ENCODE results near the gene UTF1.

UTF1 gene

GRCh38 chr10:133241501-133242205 is 11.6 kb downstream of the UTF1 start:
- DNase-seq, result peak in 2 of 3 donors; percentile 73 to 78
- ChIA-PET POLR2A (interaction anchor here (0.9 to 1.1 kb wide), 2 partner anchors 16 to 17 kb away, joined by 3 read pairs; no protein-coding TSS in a partner anchor), CTCF (interaction anchor here (1.0 to 3.4 kb wide), 3 partner anchors 10 to 33 kb away, joined by 3 to 18 read pairs (median 3); no protein-coding TSS in a partner anchor)
- H3K9me3 ChIP-seq (ENCODE audit: control extremely low read depth in 1 of 5, control insufficient read depth in 4 of 5, insufficient read depth in 2 of 5, low read depth in 1 of 5, low read length in 4 of 5), result no peaks in the 10 kb centered on the region
- 25% methylated on average over 23 of the region's 25 CpGs for WGBS (ENCODE audit: insufficient coverage)
- peak overlapping the region in 6 of 7 experiments; percentile 20 to 83 (median 61) for H3K4me3 ChIP-seq (ENCODE audit: control insufficient read depth in 1 of 7, extremely low read depth in 1 of 7, insufficient read depth in 4 of 7, low read depth in 2 of 7, low read length in 6 of 7)
- H3K4me1 ChIP-seq (ENCODE audit: control extremely low read depth in 1 of 4, control insufficient read depth in 4 of 4, insufficient read depth in 4 of 4, low read length in 3 of 4), result peaks cover 0 to 42% (median 37%) of the 10 kb centered on the region in 4 experiments
- no peaks in the 10 kb centered on the region for H3K36me3 ChIP-seq (ENCODE audit: control insufficient read depth in 4 of 4, insufficient read depth in 4 of 4, low read length in 3 of 4)
- H3K27ac ChIP-seq (ENCODE audit: insufficient read depth in 1 of 2, low read depth in 1 of 2, low read length in 2 of 2, poor library complexity in 1 of 2, severe bottlenecking in 2 of 2), result no peak overlapping the region
- H3K27me3 ChIP-seq (replicated peaks in 2 of 5; ENCODE audit: control insufficient read depth in 4 of 5, insufficient read depth in 5 of 5, low read length in 4 of 5), result peaks cover 0 to 26% (median 6%) of the 10 kb centered on the region in 5 experiments

GRCh38 chr10:133242611-133243356 is 12.8 kb downstream of the UTF1 start:
- Histone ChIP-seq H3K4me1 (ENCODE audit: control extremely low read depth in 1 of 4, control insufficient read depth in 4 of 4, insufficient read depth in 4 of 4, low read length in 3 of 4) (peaks cover 0 to 37% (median 33%) of the 10 kb centered on the region in 4 experiments), H3K27me3 (replicated peaks in 2 of 5; ENCODE audit: control insufficient read depth in 4 of 5, insufficient read depth in 5 of 5, low read length in 4 of 5) (peaks cover 0 to 15% (median 5%) of the 10 kb centered on the region in 5 experiments), H3K27ac (ENCODE audit: insufficient read depth in 1 of 2, low read depth in 1 of 2, low read length in 2 of 2, poor library complexity in 1 of 2, severe bottlenecking in 2 of 2) (no peak overlapping the region), H3K9me3 (ENCODE audit: control extremely low read depth in 1 of 5, control insufficient read depth in 4 of 5, insufficient read depth in 2 of 5, low read depth in 1 of 5, low read length in 4 of 5) (no peaks in the 10 kb centered on the region), H3K36me3 (ENCODE audit: control insufficient read depth in 4 of 4, insufficient read depth in 4 of 4, low read length in 3 of 4) (no peaks in the 10 kb centered on the region), H3K4me3 (ENCODE audit: control insufficient read depth in 1 of 7, extremely low read depth in 1 of 7, insufficient read depth in 4 of 7, low read depth in 2 of 7, low read length in 6 of 7) (no peak overlapping the region)
- ChIA-PET CTCF (interaction anchor here (0.9 to 3.4 kb wide), 4 partner anchors 9 to 33 kb away, joined by 3 to 18 read pairs (median 3); no protein-coding TSS in a partner anchor), POLR2A (no interaction called here)
- 97% methylated on average over 23 of the region's 27 CpGs for WGBS (ENCODE audit: insufficient coverage)
- no peak for DNase-seq

- CTCF ChIA-PET, result interaction anchor here (1.1 to 3.4 kb wide), 2 partner anchors 13 to 32 kb away, joined by 3 to 18 read pairs; no protein-coding TSS in a partner anchor
- H3K4me3 ChIP-seq (ENCODE audit: control insufficient read depth in 1 of 7, extremely low read depth in 1 of 7, insufficient read depth in 4 of 7, low read depth in 2 of 7, low read length in 6 of 7), result no peak overlapping the region
- H3K36me3 ChIP-seq (ENCODE audit: control insufficient read depth in 4 of 4, insufficient read depth in 4 of 4, low read length in 3 of 4), result no peaks in the 10 kb centered on the region
- H3K9me3 ChIP-seq (ENCODE audit: control extremely low read depth in 1 of 5, control insufficient read depth in 4 of 5, insufficient read depth in 2 of 5, low read depth in 1 of 5, low read length in 4 of 5), result no peaks in the 10 kb centered on the region
- 92% methylated on average over 14 of the region's 14 CpGs for WGBS (ENCODE audit: insufficient coverage)
- H3K27ac ChIP-seq (ENCODE audit: insufficient read depth in 1 of 2, low read depth in 1 of 2, low read length in 2 of 2, poor library complexity in 1 of 2, severe bottlenecking in 2 of 2), result no peak overlapping the region
- H3K4me1 ChIP-seq (ENCODE audit: control extremely low read depth in 1 of 4, control insufficient read depth in 4 of 4, insufficient read depth in 4 of 4, low read length in 3 of 4), result peaks cover 0 to 37% (median 31%) of the 10 kb centered on the region in 4 experiments
- POLR2A ChIA-PET, result no interaction called here
- H3K27me3 ChIP-seq (replicated peaks in 2 of 5; ENCODE audit: control insufficient read depth in 4 of 5, insufficient read depth in 5 of 5, low read length in 4 of 5), result peaks cover 0 to 7% (median 2%) of the 10 kb centered on the region in 5 experiments
- DNase-seq, result no peak
Observed at GRCh38 chr10:133243593-133243992, 13.6 kb downstream of the UTF1 start.

GRCh38 chr10:133245439-133246235 is 15.6 kb downstream of the UTF1 start:
- Histone ChIP-seq H3K9me3 (ENCODE audit: control extremely low read depth in 1 of 5, control insufficient read depth in 4 of 5, insufficient read depth in 2 of 5, low read depth in 1 of 5, low read length in 4 of 5) (no peaks in the 10 kb centered on the region), H3K27me3 (replicated peaks in 2 of 5; ENCODE audit: control insufficient read depth in 4 of 5, insufficient read depth in 5 of 5, low read length in 4 of 5) (no peaks in the 10 kb centered on the region), H3K4me3 (ENCODE audit: control insufficient read depth in 1 of 7, extremely low read depth in 1 of 7, insufficient read depth in 4 of 7, low read depth in 2 of 7, low read length in 6 of 7) (no peak overlapping the region), H3K4me1 (ENCODE audit: control extremely low read depth in 1 of 4, control insufficient read depth in 4 of 4, insufficient read depth in 4 of 4, low read length in 3 of 4) (peaks cover 0 to 31% (median 22%) of the 10 kb centered on the region in 4 experiments), H3K36me3 (ENCODE audit: control insufficient read depth in 4 of 4, insufficient read depth in 4 of 4, low read length in 3 of 4) (no peaks in the 10 kb centered on the region), H3K27ac (ENCODE audit: insufficient read depth in 1 of 2, low read depth in 1 of 2, low read length in 2 of 2, poor library complexity in 1 of 2, severe bottlenecking in 2 of 2) (no peak overlapping the region)
- ChIA-PET POLR2A (interaction anchor here (2.9 kb wide), 1 partner anchor 13 kb away, joined by 11 read pairs; no protein-coding TSS in a partner anchor), CTCF (interaction anchor here (0.8 to 4.2 kb wide), 12 partner anchors 8 to 97 kb away, joined by 3 to 44 read pairs (median 4); no protein-coding TSS in a partner anchor)
- 83% methylated on average over 26 of the region's 33 CpGs for WGBS (ENCODE audit: insufficient coverage)
- peak in 2 of 3 donors; percentile 52 to 75 for DNase-seq

GRCh38 chr10:133246236-133246626 is 16.2 kb downstream of the UTF1 start:
- 88% methylated on average over 12 of the region's 12 CpGs for WGBS (ENCODE audit: insufficient coverage)
- Histone ChIP-seq H3K4me3 (ENCODE audit: control insufficient read depth in 1 of 7, extremely low read depth in 1 of 7, insufficient read depth in 4 of 7, low read depth in 2 of 7, low read length in 6 of 7) (no peak overlapping the region), H3K27me3 (replicated peaks in 2 of 5; ENCODE audit: control insufficient read depth in 4 of 5, insufficient read depth in 5 of 5, low read length in 4 of 5) (no peaks in the 10 kb centered on the region), H3K4me1 (ENCODE audit: control extremely low read depth in 1 of 4, control insufficient read depth in 4 of 4, insufficient read depth in 4 of 4, low read length in 3 of 4) (peaks cover 0 to 26% (median 16%) of the 10 kb centered on the region in 4 experiments), H3K9me3 (ENCODE audit: control extremely low read depth in 1 of 5, control insufficient read depth in 4 of 5, insufficient read depth in 2 of 5, low read depth in 1 of 5, low read length in 4 of 5) (no peaks in the 10 kb centered on the region), H3K36me3 (ENCODE audit: control insufficient read depth in 4 of 4, insufficient read depth in 4 of 4, low read length in 3 of 4) (no peaks in the 10 kb centered on the region), H3K27ac (ENCODE audit: insufficient read depth in 1 of 2, low read depth in 1 of 2, low read length in 2 of 2, poor library complexity in 1 of 2, severe bottlenecking in 2 of 2) (no peak overlapping the region)
- POLR2A ChIA-PET, result interaction anchor here (2.9 kb wide), 1 partner anchor 12 kb away, joined by 11 read pairs; no protein-coding TSS in a partner anchor
- DNase-seq, result no peak
- CTCF ChIA-PET, result interaction anchor here (0.9 to 4.2 kb wide), 10 partner anchors 12 to 98 kb away, joined by 3 to 44 read pairs (median 4); no protein-coding TSS in a partner anchor

- Histone ChIP-seq H3K36me3 (ENCODE audit: control insufficient read depth in 4 of 4, insufficient read depth in 4 of 4, low read length in 3 of 4) (no peaks in the 10 kb centered on the region), H3K4me1 (ENCODE audit: control extremely low read depth in 1 of 4, control insufficient read depth in 4 of 4, insufficient read depth in 4 of 4, low read length in 3 of 4) (peaks cover 0 to 14% (median 4%) of the 10 kb centered on the region in 4 experiments), H3K4me3 (ENCODE audit: control insufficient read depth in 1 of 7, extremely low read depth in 1 of 7, insufficient read depth in 4 of 7, low read depth in 2 of 7, low read length in 6 of 7) (no peak overlapping the region), H3K9me3 (ENCODE audit: control extremely low read depth in 1 of 5, control insufficient read depth in 4 of 5, insufficient read depth in 2 of 5, low read depth in 1 of 5, low read length in 4 of 5) (no peaks in the 10 kb centered on the region), H3K27me3 (replicated peaks in 2 of 5; ENCODE audit: control insufficient read depth in 4 of 5, insufficient read depth in 5 of 5, low read length in 4 of 5) (no peaks in the 10 kb centered on the region), H3K27ac (ENCODE audit: insufficient read depth in 1 of 2, low read depth in 1 of 2, low read length in 2 of 2, poor library complexity in 1 of 2, severe bottlenecking in 2 of 2) (no peak overlapping the region)
- 97% methylated on average over 35 of the region's 36 CpGs for WGBS (ENCODE audit: insufficient coverage)
- ChIA-PET POLR2A (interaction anchor here (1.6 to 2.9 kb wide), 2 partner anchors 11 to 27 kb away, joined by 3 to 11 read pairs; no protein-coding TSS in a partner anchor), CTCF (interaction anchor here (1.3 to 4.2 kb wide), 3 partner anchors 8 to 32 kb away, joined by 5 to 44 read pairs (median 7); no protein-coding TSS in a partner anchor)
- no peak for DNase-seq
Observed at GRCh38 chr10:133247681-133248333, 17.8 kb downstream of the UTF1 start.
